GM18505 (cell line): ENCODE measurements around the gene SFTA2.
"Not testable (repeated sequence)": the region's sequence is repeated elsewhere in the genome, so short reads cannot be mapped to it uniquely, and the experiment has no call there.

Source experiments
- ATAC-seq: cut with Tn5 transposase; IDR thresholded peaks from one replicate; pipeline ENCODE4 v1.9.1; 2021; ENCODE audit not compliant: unreplicated experiment
- POLR2A ChIP-seq: IDR thresholded peaks from 4 replicates; pipeline ENCODE4 v1.6.1; 2011; ENCODE audit warnings: borderline replicate concordance; ENCODE audit not compliant: insufficient read depth, insufficient read length; ENCODE audit errors: extremely low read depth

Gene SFTA2

GRCh38 chr6:30935018-30935417, 3.0 kb upstream of the SFTA2 start:
- no peak for TF ChIP-seq POLR2A
- ATAC-seq: no peak

- no peak for ATAC-seq
- no peak for TF ChIP-seq POLR2A
Observed at GRCh38 chr6:30932665-30933365, 845 bp upstream of the SFTA2 start.

- no peak for ATAC-seq
- TF ChIP-seq POLR2A: no peak
Observed at GRCh38 chr6:30931272-30931671, 698 bp downstream of the SFTA2 start.

- no peak for ATAC-seq
- TF ChIP-seq POLR2A: no peak
Observed at GRCh38 chr6:30930506-30930905, 1.5 kb downstream of the SFTA2 start.

GRCh38 chr6:30928677-30929076, 3.3 kb downstream of the SFTA2 start:
- no peak for ATAC-seq
- no peak for TF ChIP-seq POLR2A

- not testable (repeated sequence) for ATAC-seq
Observed at GRCh38 chr6:30927080-30927479, 4.9 kb downstream of the SFTA2 start.

GRCh38 chr6:30926644-30927043, 5.3 kb downstream of the SFTA2 start:
- TF ChIP-seq POLR2A: no peak
- no peak for ATAC-seq

- ATAC-seq: not testable (repeated sequence)
Observed at GRCh38 chr6:30924040-30924627, 7.8 kb downstream of the SFTA2 start.

GRCh38 chr6:30922447-30922852, 9.5 kb downstream of the SFTA2 start:
- ATAC-seq: no peak
- TF ChIP-seq POLR2A: no peak

GRCh38 chr6:30918670-30919069, 13.3 kb downstream of the SFTA2 start:
- no peak for ATAC-seq
- no peak for TF ChIP-seq POLR2A

GRCh38 chr6:30917487-30917886, 14.5 kb downstream of the SFTA2 start:
- ATAC-seq: no peak
- no peak for TF ChIP-seq POLR2A

- no peak for TF ChIP-seq POLR2A
- no peak for ATAC-seq
Observed at GRCh38 chr6:30917041-30917440, 14.9 kb downstream of the SFTA2 start.

GRCh38 chr6:30915591-30915946, 16.4 kb downstream of the SFTA2 start:
- ATAC-seq: no peak
- TF ChIP-seq POLR2A: no peak

GRCh38 chr6:30914854-30915590, 16.9 kb downstream of the SFTA2 start:
- no peak for TF ChIP-seq POLR2A
- no peak for ATAC-seq
